GM18499 (cell line): ENCODE results near the gene SULT2A1.
"Not testable (repeated sequence)": the region's sequence is repeated elsewhere in the genome, so short reads cannot be mapped to it uniquely, and the experiment has no call there.

ENCODE experiments used
- ATAC-seq: cut with Tn5 transposase; IDR thresholded peaks from one replicate; pipeline ENCODE4 v1.9.1; 2021; ENCODE audit warnings: moderate number of reproducible peaks; ENCODE audit not compliant: insufficient read depth, unreplicated experiment

The SULT2A1 gene

DNA sequence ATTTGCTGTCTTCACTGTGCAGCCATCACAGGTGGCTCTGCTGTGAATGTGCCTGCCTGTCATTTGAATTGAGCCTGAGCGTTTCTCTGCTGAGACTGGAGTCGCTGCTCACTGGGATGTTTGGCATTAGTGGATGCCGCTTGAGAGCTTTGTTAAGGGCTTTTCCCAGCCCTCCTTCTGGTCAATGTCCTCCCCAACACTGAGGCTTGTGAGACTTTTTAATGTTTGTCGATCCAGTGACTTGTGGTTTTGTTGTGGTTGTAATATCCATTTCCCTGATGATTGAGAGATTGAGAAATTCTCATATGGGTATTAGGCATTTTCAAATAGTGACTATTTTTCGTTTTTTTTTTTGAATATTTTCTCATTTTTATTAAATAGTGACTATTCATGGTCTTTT, 24.5 kb downstream of the SULT2A1 start:
- ATAC-seq: no peak

GRCh38 chr19:47860602-47861297, 25.4 kb downstream of the SULT2A1 start:
- no peak for ATAC-seq

- ATAC-seq: not testable (repeated sequence)
Observed at GRCh38 chr19:47859838-47860237, 26.3 kb downstream of the SULT2A1 start.

DNA sequence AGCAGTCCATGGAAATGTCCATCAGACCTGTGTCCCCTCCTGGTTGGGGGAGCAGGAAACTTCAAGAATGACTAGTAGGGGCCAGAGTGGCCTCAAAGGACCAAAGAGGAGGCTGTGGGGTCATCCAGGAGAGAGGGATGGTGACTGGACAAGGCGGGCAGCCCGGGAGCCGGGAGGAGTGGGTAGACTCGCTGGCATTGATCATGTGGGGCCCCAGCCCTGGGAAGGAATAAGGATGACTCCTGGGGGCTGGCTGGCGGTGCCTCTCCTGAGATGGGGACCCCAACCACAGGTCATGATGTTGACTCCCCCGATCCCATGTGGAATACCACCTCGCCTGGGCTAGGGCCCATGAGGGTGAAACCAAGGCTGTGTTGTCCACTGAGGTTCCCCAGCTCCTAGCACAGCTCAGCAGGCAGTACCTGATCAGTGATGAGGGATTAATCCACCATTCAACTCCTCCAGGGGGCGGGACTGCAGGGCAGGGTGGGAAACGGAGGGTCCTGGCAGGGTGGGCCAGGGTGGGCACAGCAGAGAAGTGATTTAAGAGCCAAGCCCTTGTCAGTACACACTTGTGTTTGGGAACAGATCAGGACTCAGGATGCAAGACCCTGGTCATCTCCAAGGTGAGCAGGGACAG, 27.3 kb downstream of the SULT2A1 start, which contains the start of gene TPRX2:
TPRX2 (plus strand) TSS at position 590 of the 640 bp plus-strand sequence; CDS start at position 602, 12 bp downstream.
- ATAC-seq: not testable (repeated sequence)

GRCh38 chr19:47858231-47858630, 27.9 kb downstream of the SULT2A1 start:
- ATAC-seq: not testable (repeated sequence)

DNA sequence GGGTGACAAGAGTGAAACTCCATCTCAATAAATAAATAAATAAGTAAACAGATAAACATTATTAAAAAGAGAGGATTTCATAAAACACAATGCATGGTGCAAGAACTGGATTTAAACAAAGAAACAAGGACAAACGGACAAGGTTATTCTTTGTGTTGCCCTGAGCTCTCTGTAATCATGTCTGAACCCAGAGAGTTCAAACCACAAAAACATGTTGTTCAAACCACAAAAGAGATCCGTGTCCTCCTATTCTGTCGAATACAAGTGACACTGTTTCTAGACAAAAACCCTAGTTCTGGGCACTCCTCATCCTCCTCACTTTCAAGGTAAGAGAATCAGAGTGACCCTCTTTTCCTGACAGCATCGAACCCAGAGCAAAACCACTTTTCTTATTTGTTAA, 31.7 kb downstream of the SULT2A1 start:
- ATAC-seq: no peak

DNA sequence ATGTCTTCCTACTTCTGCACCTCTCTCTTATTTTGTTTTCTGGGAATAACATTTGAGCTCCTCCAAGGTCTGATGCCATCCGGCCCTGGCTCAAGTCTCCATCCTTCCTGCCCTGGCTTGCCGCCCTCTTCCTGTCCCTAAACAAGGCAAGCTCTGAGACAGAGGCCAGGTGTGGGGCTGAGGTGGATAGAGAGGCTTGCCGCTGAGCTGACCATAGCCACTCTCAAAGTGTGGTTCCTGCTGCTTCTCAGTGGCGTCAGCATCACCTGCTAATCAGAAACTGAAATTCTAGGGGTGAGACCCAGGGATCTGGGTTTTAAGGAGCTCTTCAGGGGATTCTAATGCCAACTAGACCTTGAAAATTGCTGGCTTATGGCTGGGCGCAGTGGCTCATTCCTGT, 33.1 kb downstream of the SULT2A1 start:
- ATAC-seq: no peak

DNA sequence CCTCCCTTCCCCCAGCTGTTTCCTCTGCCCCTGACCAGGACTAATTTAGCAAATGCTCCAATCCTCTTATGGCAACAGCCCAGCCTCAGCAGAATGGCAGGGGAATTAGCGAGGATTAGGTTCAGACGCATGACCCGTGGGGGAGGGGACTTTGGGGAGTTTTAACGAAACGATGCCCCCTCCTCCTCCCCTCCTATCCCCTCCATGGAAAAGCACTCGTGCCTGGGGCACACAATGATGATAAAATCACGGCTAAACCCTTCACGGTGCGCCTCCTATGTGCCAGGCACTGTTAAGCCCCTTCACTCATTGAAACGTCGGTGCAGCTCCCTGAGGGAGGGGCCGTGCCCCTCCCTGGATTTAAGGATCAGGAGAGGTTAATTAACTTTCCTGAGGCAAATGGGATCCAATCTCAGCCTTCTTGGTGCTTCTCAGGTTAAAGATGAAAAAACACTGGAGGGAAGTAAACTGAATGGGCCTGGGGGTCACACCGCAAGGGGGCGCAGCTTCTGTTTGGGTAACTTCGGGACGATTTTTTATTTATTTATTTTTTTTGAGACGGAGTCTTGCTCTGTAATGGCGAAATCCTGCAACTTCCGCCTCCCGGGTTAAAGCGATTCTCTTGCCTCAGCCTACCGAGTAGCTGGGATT, 37.2 kb downstream of the SULT2A1 start:
- ATAC-seq: no peak

GRCh38 chr19:47848425-47848822, 37.7 kb downstream of the SULT2A1 start:
- ATAC-seq: no peak

DNA sequence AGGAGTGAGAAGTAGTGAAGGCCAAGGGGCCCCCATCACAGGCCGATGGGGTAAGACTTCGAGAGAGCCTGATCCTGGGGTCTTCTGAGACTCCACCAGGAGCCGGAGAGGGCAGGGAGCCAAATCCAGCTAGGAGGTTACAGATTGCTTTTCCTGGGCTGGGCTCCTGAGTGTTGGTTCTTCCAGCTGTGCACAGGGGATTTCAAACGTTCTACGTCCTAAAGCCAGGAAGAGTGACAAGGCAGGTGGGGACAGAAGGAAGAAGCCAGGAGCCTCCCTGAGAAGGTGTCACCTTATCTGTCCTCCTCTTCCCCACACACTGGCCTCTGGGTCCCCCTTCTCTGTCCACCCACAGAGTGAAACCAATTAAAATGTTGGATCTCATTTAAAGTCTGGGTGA, 43.2 kb downstream of the SULT2A1 start:
- ATAC-seq: no peak

- no peak for ATAC-seq
Observed at GRCh38 chr19:47839913-47840312, 46.2 kb downstream of the SULT2A1 start.

- no peak for ATAC-seq
Observed at GRCh38 chr19:47839411-47839810, 46.7 kb downstream of the SULT2A1 start.

GRCh38 chr19:47836038-47836437, 50.1 kb downstream of the SULT2A1 start:
- ATAC-seq: no peak

DNA sequence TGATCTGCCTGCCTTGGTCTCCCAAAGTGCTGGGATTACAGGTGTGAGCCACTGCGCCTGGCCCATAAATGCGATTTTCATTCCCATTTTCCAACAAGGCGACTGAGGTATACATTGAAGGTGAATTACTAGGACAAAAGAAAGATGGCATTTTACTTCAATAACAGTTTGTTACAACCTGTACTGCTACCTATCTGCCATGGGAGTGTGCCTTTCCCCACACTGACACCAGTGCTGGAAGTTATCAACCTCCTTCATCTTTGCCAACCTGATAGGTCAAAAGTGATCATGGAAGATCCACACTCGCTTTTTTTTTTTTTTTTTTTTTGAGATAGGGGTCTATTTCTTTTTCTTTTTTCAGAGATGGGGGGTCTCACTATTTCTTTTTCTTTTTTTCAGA, 53.4 kb downstream of the SULT2A1 start:
- no peak for ATAC-seq

DNA sequence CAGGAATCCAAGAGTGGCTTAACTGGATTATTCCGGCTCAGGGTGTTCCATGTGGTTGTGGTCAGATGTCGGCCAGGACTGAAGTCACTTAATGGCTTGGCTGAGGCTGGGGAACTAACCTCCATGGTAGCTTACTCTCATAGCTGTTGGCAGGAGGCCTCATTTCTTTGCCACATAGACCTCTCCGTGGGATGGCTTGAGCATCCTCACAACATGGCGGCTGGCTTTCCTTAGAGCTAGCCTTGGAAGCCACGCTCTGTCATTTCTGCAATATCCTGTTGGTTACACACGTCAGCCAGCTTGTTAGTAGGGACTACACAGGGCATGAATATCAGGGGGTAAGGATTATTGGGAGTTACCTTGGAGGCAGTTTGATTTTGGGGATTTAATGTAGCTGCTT, 59.3 kb downstream of the SULT2A1 start:
- no peak for ATAC-seq

DNA sequence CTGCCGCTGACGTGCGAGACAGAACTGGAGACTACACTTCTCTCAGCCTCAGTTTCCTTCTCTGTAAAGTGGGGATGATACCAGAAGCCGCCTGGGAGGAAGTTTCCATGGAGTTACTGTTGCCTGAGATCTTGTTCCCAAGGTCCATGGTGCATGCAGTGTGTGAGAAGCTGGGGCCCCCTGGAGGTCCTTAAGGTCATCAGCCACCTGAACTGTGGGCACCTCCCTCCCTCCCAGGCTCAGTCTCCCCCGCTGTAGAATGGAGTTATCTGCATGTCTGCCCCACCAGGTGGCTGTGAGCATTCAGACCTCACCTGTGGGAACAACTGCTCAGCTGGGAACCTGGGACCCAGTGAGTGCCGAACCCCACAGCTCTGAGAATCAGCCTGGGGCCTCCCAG, 61.7 kb downstream of the SULT2A1 start:
- no peak for ATAC-seq

DNA sequence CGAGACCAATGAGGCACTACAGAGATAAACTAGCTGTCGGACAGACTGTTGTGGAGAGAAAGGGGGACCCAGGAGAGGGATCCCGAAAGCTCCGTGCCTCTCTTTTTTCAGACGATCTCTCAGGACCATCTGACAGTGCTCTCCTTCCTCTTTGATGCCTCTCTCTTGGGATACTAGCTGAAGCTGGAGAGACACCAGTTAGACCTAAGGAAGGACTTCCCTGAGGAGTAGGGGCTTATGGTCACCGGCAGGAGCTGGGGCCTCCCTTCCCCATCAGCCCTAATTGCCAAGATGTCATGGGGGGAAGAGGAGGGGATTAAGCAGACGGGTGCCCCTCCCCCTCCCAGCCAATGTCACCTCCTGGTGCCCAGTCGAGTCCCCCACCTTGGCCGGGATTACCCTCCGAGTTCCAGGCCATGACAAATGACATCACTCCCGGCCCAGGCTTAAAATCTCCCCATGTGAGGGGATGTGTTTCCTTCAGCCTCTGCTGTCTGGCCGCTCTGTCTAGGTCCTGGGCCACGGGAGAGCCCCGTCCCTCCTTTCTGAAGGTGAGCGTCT, 64.6 kb downstream of the SULT2A1 start, which contains the start of gene CRX:
CRX (plus strand) TSS at position 478 of the 561 bp plus-strand sequence. CDS start 12,507 bp downstream, outside the sequence.
- no peak for ATAC-seq
